Measurements from ENCODE around the gene ZCCHC3. TPM values are rescaled to one million over a fixed set of nuclear protein-coding genes. Genes with fewer than 3 reads are reported as not detected.
A peak's percentile ranks its signal among the peaks of the same experiment; 100 is the strongest.

Gene ZCCHC3
- polyA plus RNA-seq, 3 donors = 4.5 to 9.2 (median 5.6) TPM

GRCh38 chr20:325889-326644 is 28.7 kb downstream of the ZCCHC3 start:
- H3K4me3 ChIP-seq (replicated peaks in 1 of 3; ENCODE audit: low read depth in 2 of 3, low read length in 3 of 3) = peak overlapping the region; percentile 55 to 90 (median 64)
- H3K9ac ChIP-seq (ENCODE audit: insufficient read depth, low read length, poor library complexity, severe bottlenecking) = peak overlapping the region; percentile 36
- Mint-ChIP-seq H3K27ac (peak overlapping the region in 1 of 7 donors; percentile 76), H3K4me3 (peak overlapping the region; percentile 83 to 89), H3K27me3 (ENCODE audit: low read depth in 3 of 3) (peaks cover 10 to 26% (median 18%) of the 10 kb centered on the region in 3 donors), H3K9me3 (peaks cover 0 to 6% (median 0%) of the 10 kb centered on the region in 7 donors), H3K36me3 (no peaks in the 10 kb centered on the region), H3K4me1 (peaks cover 43% of the 10 kb centered on the region)
- peaks cover 41 to 49% of the 10 kb centered on the region in 2 donors for H3K4me1 ChIP-seq (ENCODE audit: control insufficient read depth in 1 of 2, insufficient read depth in 2 of 2, low read length in 2 of 2)
- under 1% methylated on average over 102 of the region's 103 CpGs for WGBS (ENCODE audit: insufficient coverage)
- H3K79me2 ChIP-seq (ENCODE audit: insufficient read depth, low read length) = no peaks in the 10 kb centered on the region
- no peak for TF ChIP-seq CTCF (IDR thresholded peaks at IDR 0.05)
- H3K4me2 ChIP-seq (replicated peaks; ENCODE audit: extremely low read depth, low read length, poor library complexity, severe bottlenecking) = peak overlapping the region; percentile 100
- peaks cover 4 to 13% of the 10 kb centered on the region in 2 donors for H3K27me3 ChIP-seq (ENCODE audit: control insufficient read depth in 2 of 2, insufficient read depth in 2 of 2, low read length in 2 of 2)
- H4K20me1 ChIP-seq (ENCODE audit: insufficient read depth, low read length) = no peaks in the 10 kb centered on the region
- DNase-seq = peak in 1 of 3 donors; percentile 36
- H3K27ac ChIP-seq (ENCODE audit: low read depth in 1 of 2, low read length in 2 of 2) = no peak overlapping the region
- H3K9me3 ChIP-seq (replicated peaks in 1 of 2; ENCODE audit: control insufficient read depth in 1 of 2, insufficient read depth in 1 of 2, low read length in 2 of 2) = no peaks in the 10 kb centered on the region
- H3K36me3 ChIP-seq (replicated peaks in 1 of 2; ENCODE audit: control insufficient read depth in 1 of 2, insufficient read depth in 2 of 2, low read length in 2 of 2) = no peaks in the 10 kb centered on the region
- intact Hi-C loops (cut with micrococcal nuclease) = no loop called here
- H2AFZ ChIP-seq (ENCODE audit: insufficient read depth, low read depth, low read length, poor library complexity, severe bottlenecking) = peak overlapping the region; percentile 83

GRCh38 chr20:326645-327185 is 29.3 kb downstream of the ZCCHC3 start:
- peak in 1 of 3 donors; percentile 16 for DNase-seq
- Histone ChIP-seq H3K27ac (ENCODE audit: low read depth in 1 of 2, low read length in 2 of 2) (no peak overlapping the region), H3K4me1 (ENCODE audit: control insufficient read depth in 1 of 2, insufficient read depth in 2 of 2, low read length in 2 of 2) (peaks cover 41 to 49% of the 10 kb centered on the region in 2 donors), H3K36me3 (replicated peaks in 1 of 2; ENCODE audit: control insufficient read depth in 1 of 2, insufficient read depth in 2 of 2, low read length in 2 of 2) (no peaks in the 10 kb centered on the region), H3K4me3 (replicated peaks in 1 of 3; ENCODE audit: low read depth in 2 of 3, low read length in 3 of 3) (peak overlapping the region; percentile 21 to 90 (median 55)), H3K27me3 (ENCODE audit: control insufficient read depth in 2 of 2, insufficient read depth in 2 of 2, low read length in 2 of 2) (peaks cover 4 to 13% of the 10 kb centered on the region in 2 donors), H3K9ac (ENCODE audit: insufficient read depth, low read length, poor library complexity, severe bottlenecking) (peak overlapping the region; percentile 15), H2AFZ (ENCODE audit: insufficient read depth, low read depth, low read length, poor library complexity, severe bottlenecking) (peak overlapping the region; percentile 83), H3K4me2 (replicated peaks; ENCODE audit: extremely low read depth, low read length, poor library complexity, severe bottlenecking) (peak overlapping the region; percentile 100), H4K20me1 (ENCODE audit: insufficient read depth, low read length) (no peaks in the 10 kb centered on the region), H3K9me3 (replicated peaks in 1 of 2; ENCODE audit: control insufficient read depth in 1 of 2, insufficient read depth in 1 of 2, low read length in 2 of 2) (no peaks in the 10 kb centered on the region), H3K79me2 (ENCODE audit: insufficient read depth, low read length) (no peaks in the 10 kb centered on the region)
- H3K4me3 Mint-ChIP-seq = peak overlapping the region; percentile 83 to 84
- H3K4me1 Mint-ChIP-seq = peaks cover 43% of the 10 kb centered on the region
- no peak for TF ChIP-seq CTCF (IDR thresholded peaks at IDR 0.05)
- no peaks in the 10 kb centered on the region for H3K36me3 Mint-ChIP-seq
- intact Hi-C loops (cut with micrococcal nuclease) = no loop called here
- no peak overlapping the region for H3K27ac Mint-ChIP-seq
- H3K9me3 Mint-ChIP-seq = peaks cover 0 to 6% (median 0%) of the 10 kb centered on the region in 7 donors
- under 1% methylated on average over 34 of the region's 38 CpGs for WGBS (ENCODE audit: insufficient coverage)
- peaks cover 8 to 25% (median 18%) of the 10 kb centered on the region in 3 donors for H3K27me3 Mint-ChIP-seq (ENCODE audit: low read depth in 3 of 3)
